ENCODE data around the gene SLC4A4. TPM values are rescaled to one million over a fixed set of nuclear protein-coding genes. Genes with fewer than 3 reads are reported as not detected.

SLC4A4 gene
- total RNA-seq, 1 donor from 2014 or later: 0.32 TPM

- TF ChIP-seq, protein P1, sequence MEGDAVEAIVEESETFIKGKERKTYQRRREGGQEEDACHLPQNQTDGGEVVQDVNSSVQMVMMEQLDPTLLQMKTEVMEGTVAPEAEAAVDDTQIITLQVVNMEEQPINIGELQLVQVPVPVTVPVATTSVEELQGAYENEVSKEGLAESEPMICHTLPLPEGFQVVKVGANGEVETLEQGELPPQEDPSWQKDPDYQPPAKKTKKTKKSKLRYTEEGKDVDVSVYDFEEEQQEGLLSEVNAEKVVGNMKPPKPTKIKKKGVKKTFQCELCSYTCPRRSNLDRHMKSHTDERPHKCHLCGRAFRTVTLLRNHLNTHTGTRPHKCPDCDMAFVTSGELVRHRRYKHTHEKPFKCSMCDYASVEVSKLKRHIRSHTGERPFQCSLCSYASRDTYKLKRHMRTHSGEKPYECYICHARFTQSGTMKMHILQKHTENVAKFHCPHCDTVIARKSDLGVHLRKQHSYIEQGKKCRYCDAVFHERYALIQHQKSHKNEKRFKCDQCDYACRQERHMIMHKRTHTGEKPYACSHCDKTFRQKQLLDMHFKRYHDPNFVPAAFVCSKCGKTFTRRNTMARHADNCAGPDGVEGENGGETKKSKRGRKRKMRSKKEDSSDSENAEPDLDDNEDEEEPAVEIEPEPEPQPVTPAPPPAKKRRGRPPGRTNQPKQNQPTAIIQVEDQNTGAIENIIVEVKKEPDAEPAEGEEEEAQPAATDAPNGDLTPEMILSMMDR (IDR thresholded peaks at IDR 0.05): no peak
- intact Hi-C loops (cut with DNase I): no loop called here
- H3K4me1 ChIP-seq: no peaks in the 10 kb centered on the region
Measured at GRCh38 chr4:71460371-71460770, 121.6 kb downstream of the SLC4A4 start.

DNA sequence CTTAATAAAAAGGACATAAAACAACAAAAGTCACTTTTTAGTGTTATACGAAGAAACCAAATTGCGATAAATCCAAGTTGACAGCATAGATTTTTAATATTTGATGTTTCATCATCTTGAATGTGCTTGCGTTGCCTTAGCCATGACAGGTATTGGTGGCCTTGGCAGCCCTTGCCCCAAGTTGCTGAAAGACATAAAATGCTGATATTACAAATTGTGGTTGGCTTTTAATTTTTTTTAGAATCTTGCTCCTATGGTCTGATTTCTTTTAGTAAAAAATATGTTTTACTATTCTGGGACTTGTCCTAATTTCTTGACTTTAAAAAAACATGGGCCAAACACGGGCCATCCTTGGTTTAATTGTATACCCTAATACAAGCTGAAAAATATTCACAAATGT, 122.6 kb downstream of the SLC4A4 start:
- no peaks in the 10 kb centered on the region for H3K36me3 ChIP-seq
- H3K27me3 ChIP-seq: no peaks in the 10 kb centered on the region
- intact Hi-C loops (cut with DNase I): no loop called here
- TF ChIP-seq, protein P1 (IDR thresholded peaks at IDR 0.05): no peak
- no peak for DNase-seq (ENCODE audit: low spot score in 2 of 2)
- no peaks in the 10 kb centered on the region for H3K9me3 ChIP-seq
- no peak overlapping the region for H3K27ac ChIP-seq
- H3K4me1 ChIP-seq: no peaks in the 10 kb centered on the region
- no peak overlapping the region for H3K4me3 ChIP-seq

More at GRCh38 chr4:71460371-71460770, 121.6 kb downstream of the SLC4A4 start:
- Histone ChIP-seq H3K27ac (no peak overlapping the region), H3K4me3 (no peak overlapping the region), H3K36me3 (no peaks in the 10 kb centered on the region), H3K9me3 (no peaks in the 10 kb centered on the region), H3K27me3 (no peaks in the 10 kb centered on the region)
- DNase-seq (ENCODE audit: low spot score in 2 of 2): no peak

DNA sequence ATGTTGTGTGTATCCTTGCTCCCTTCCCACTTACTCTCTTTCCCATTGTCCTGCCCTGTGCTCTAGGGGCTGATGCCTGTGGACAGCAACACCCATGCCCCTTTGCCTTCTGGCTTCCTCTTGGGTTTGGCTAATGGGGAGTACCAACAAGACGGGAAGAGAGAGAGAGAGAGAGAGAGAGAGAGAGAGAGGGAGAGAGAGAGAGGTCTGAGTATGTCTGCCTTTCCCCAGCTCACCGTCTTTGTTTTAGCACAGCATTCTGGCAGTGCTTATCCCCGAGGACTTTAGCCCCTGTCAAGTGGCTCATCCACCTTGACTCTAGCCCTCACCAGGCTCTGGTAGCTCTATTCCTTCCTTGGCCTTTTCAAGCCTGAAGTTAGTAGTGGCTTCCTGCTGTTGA, 128.0 kb downstream of the SLC4A4 start:
- no peak for DNase-seq (ENCODE audit: low spot score in 2 of 2)
- intact Hi-C loops (cut with DNase I): no loop called here
- TF ChIP-seq, protein P1 (IDR thresholded peaks at IDR 0.05): no peak
- no peak overlapping the region for H3K27ac ChIP-seq
- H3K4me1 ChIP-seq: no peaks in the 10 kb centered on the region
- no peaks in the 10 kb centered on the region for H3K9me3 ChIP-seq
- no peaks in the 10 kb centered on the region for H3K36me3 ChIP-seq
- no peaks in the 10 kb centered on the region for H3K27me3 ChIP-seq
- no peak overlapping the region for H3K4me3 ChIP-seq

DNA sequence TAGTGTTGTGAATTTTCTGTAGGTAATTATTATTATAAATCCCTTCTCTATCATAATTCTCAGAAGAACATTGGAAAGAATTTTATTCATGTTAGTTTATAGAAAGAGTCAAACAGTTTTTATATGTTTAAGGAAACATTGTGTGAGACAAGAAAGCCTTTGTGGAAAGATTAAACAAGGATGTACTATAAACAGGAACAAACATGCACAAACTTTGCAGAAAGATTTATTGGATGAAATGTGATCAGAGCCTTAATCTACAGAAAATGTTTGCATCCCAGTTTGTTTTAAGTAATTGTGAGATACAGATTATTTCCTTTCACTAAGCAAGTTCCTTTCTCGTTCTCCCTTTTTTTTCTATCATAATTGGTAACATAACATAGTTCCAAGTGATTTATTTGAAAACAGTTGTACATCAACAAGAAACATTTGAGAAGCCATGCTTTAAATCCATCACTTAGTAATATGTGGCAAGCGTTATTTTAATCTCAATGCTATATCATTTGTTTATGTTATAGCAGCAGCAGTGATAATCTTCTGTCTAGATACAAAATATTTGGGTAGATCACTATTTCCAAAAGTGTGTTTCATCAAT, 129.4 kb downstream of the SLC4A4 start:
- H3K9me3 ChIP-seq: no peaks in the 10 kb centered on the region
- no peak for DNase-seq (ENCODE audit: low spot score in 2 of 2)
- intact Hi-C loops (cut with DNase I): no loop called here
- no peaks in the 10 kb centered on the region for H3K36me3 ChIP-seq
- no peaks in the 10 kb centered on the region for H3K27me3 ChIP-seq
- TF ChIP-seq, protein P1 (IDR thresholded peaks at IDR 0.05): no peak
- H3K4me3 ChIP-seq: no peak overlapping the region
- H3K4me1 ChIP-seq: no peaks in the 10 kb centered on the region
- H3K27ac ChIP-seq: no peak overlapping the region

DNA sequence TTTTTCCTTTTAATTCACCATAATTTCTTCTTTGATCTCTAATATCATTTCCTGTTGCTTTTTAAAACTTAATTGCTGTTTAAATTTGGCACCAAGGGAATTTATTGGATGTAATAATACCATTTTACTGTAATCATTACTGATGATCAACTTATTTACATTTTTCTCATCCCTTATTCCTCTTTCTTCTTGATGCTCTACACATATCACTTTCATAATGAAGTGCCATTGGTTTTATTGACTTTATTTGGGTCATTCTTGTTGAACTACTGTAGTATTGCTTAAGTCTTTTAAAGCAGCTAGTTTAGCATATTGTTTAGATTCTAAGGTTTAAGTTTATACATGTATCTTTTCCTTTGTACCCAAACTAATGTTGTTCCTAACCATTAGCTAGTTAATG, 130.7 kb downstream of the SLC4A4 start:
- Histone ChIP-seq H3K27ac (no peak overlapping the region), H3K4me1 (no peaks in the 10 kb centered on the region), H3K9me3 (no peaks in the 10 kb centered on the region), H3K36me3 (no peaks in the 10 kb centered on the region), H3K27me3 (no peaks in the 10 kb centered on the region), H3K4me3 (no peak overlapping the region)
- DNase-seq (ENCODE audit: low spot score in 2 of 2): no peak
- TF ChIP-seq, protein P1 (IDR thresholded peaks at IDR 0.05): no peak
- intact Hi-C loops (cut with DNase I): no loop called here

GRCh38 chr4:71470524-71470923, 131.7 kb downstream of the SLC4A4 start:
- Histone ChIP-seq H3K4me3 (no peak overlapping the region), H3K27ac (no peak overlapping the region), H3K9me3 (no peaks in the 10 kb centered on the region), H3K27me3 (no peaks in the 10 kb centered on the region), H3K4me1 (no peaks in the 10 kb centered on the region), H3K36me3 (no peaks in the 10 kb centered on the region)
- intact Hi-C loops (cut with DNase I): no loop called here
- TF ChIP-seq, protein P1 (IDR thresholded peaks at IDR 0.05): no peak
- DNase-seq (ENCODE audit: low spot score in 2 of 2): no peak

Data from ascending aorta (tissue), 2 donors.